ENCODE results near the gene NAP1L4. TPM values are rescaled to one million over a fixed set of nuclear protein-coding genes. Genes with fewer than 3 reads are reported as not detected.
A peak's percentile ranks its signal among the peaks of the same experiment; 100 is the strongest.
"Not testable (repeated sequence)": the region's sequence is repeated elsewhere in the genome, so short reads cannot be mapped to it uniquely, and the experiment has no call there.

Gene NAP1L4
- total RNA-seq, 1 donor from 2014 or later, result 263 TPM

GRCh38 chr11:2908130-2908529, 84.0 kb downstream of the NAP1L4 start:
- Mint-ChIP-seq H3K9me3 (peaks cover 5% of the 10 kb centered on the region), H3K4me3 (no peak overlapping the region), H3K27me3 (no peaks in the 10 kb centered on the region), H3K4me1 (peaks cover 4% of the 10 kb centered on the region), H3K27ac (no peak overlapping the region), H3K36me3 (ENCODE audit: low read depth) (peaks cover 8% of the 10 kb centered on the region)
- no peak for DNase-seq
- intact Hi-C loops (cut with micrococcal nuclease), result no loop called here

- DNase-seq; H3K36me3 Mint-ChIP-seq (ENCODE audit: low read depth); H3K27ac Mint-ChIP-seq; intact Hi-C loops (cut with micrococcal nuclease); H3K27me3 Mint-ChIP-seq; H3K4me3 Mint-ChIP-seq; H3K4me1 Mint-ChIP-seq; H3K9me3 Mint-ChIP-seq: not testable (repeated sequence)
These were observed 86.8 kb downstream of the NAP1L4 start for GRCh38 chr11:2905299-2905698.

- Mint-ChIP-seq H3K9me3 (peaks cover 5% of the 10 kb centered on the region), H3K4me1 (peaks cover 14% of the 10 kb centered on the region), H3K4me3 (peak overlapping the region; percentile 74), H3K27me3 (no peaks in the 10 kb centered on the region), H3K36me3 (ENCODE audit: low read depth) (peaks cover 8% of the 10 kb centered on the region), H3K27ac (no peak overlapping the region)
- no peak for DNase-seq
- intact Hi-C loops (cut with micrococcal nuclease), result loop anchor here (5.0 kb wide), 1 partner anchor 518 kb away; no protein-coding TSS in a partner anchor
These were observed 87.7 kb downstream of the NAP1L4 start for GRCh38 chr11:2904153-2905052.

DNA sequence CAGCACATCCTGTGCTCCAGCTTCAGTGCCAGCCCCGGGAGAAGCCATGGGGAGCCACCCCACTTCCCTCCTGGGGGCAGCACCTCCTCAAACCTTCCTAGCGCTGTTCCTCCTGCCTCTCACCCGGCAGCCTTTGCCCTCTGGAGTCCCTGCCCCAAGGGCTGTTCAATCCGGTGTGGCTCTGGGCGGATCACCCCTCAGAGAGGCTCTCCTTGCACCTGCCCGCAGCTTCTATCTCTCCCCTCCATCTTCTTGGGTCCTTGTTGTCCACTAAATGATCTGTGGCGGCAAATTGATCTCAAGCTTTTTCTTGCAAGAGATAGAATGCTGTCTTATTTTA, 88.5 kb downstream of the NAP1L4 start:
- H3K27ac Mint-ChIP-seq, result peak overlapping the region; percentile 52
- peaks cover 5% of the 10 kb centered on the region for H3K9me3 Mint-ChIP-seq
- intact Hi-C loops (cut with micrococcal nuclease), result loop anchor here (5.0 kb wide), 1 partner anchor 519 kb away; no protein-coding TSS in a partner anchor
- no peak for DNase-seq
- peak overlapping the region; percentile 74 for H3K4me3 Mint-ChIP-seq
- peaks cover 21% of the 10 kb centered on the region for H3K4me1 Mint-ChIP-seq
- no peaks in the 10 kb centered on the region for H3K27me3 Mint-ChIP-seq
- H3K36me3 Mint-ChIP-seq (ENCODE audit: low read depth), result peaks cover 8% of the 10 kb centered on the region

DNA sequence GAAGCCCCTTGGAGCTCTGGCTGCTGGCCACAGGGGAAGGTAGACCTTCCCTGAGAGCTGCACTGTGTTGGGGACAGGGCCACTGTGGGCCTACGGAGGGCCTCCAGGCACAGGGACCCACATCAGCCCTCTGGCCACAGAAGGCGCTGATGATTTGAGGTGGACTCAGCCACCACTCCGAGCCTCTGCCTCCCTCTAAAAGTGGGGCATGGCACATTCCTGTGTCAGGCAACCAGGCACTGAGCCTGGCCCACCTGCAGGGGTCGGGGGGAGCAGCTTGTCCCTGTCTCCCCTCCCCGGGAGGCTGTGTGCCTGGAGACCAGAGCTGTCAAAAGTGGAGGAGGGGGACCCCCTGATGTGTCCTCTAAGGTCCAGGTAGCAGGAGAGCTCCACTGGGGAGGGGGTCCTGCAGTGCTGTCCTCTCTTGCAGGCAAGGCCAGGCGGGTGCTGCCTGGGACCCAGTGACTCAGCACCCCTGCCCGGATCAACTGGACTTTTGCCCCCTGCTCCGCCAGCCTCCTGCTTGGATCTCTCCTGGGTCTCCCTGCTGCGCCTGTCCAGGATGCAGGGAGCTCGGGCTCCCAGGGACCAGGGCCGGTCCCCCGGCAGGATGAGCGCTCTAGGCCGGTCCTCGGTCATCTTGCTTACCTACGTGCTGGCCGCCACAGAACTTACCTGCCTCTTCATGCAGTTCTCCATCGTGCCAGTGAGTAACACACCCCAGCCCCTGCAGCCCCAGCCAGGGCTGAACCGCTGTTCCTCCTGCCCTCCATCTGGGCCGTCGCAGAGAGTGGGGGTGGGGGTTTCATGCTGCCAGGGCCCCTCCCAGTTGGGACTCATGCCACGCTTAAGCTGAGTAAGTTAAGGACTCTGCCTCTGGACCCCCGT, 89.1 kb downstream of the NAP1L4 start:
- Mint-ChIP-seq H3K27me3 (no peaks in the 10 kb centered on the region), H3K36me3 (ENCODE audit: low read depth) (peaks cover 8% of the 10 kb centered on the region), H3K9me3 (peaks cover 5% of the 10 kb centered on the region), H3K4me1 (peaks cover 28% of the 10 kb centered on the region), H3K27ac (peak overlapping the region; percentile 52), H3K4me3 (peak overlapping the region; percentile 80)
- no peak for DNase-seq
- intact Hi-C loops (cut with micrococcal nuclease), result loop anchor here (5.0 kb wide), 1 partner anchor 519 kb away; no protein-coding TSS in a partner anchor

DNA sequence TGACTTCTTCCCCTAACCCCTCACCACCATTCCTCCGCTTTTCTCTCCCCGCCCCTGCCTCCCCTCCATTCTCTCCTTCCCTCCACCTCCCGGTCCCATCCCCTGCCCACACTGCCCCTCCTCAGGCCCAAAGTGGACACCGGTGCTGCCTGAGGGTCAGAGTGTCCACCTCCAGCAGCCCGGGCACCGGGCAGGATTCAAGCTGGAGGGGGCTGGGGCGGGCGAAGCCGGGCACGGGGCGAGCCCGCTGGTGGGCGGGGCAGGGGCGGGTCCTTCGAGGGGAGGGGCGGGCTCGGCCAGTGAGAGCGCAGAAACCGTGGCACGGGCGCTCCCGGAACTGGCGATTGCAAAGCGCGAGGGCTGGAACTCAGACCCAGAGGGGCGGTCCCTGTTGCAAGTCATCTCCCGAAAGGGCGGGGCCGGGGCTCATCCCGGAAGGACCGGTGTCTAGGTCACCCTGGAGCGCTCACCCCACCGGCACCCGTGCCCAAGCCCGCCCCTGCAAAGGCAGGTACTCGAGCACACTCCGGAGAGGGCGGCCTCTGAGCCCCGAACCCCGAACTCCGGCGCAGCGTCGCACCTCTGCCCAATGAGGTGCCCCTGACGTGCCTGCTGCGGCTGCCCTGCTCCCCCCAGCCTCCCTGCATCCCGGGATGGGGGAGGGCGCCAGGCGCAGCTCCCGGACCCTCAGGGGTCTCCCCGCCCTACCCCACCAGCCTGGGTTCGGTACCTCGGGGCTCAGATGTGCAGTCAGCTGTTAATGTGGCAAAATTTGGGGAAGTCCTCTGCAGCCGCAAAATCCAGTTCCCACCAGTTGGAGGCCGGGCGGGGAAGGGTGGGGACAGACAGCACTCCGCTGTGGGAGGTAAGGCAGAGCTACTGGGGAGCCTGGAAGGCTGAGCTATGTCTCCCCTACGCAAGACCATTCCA, 90.0 kb downstream of the NAP1L4 start:
- peak overlapping the region; percentile 72 for H3K27ac Mint-ChIP-seq
- H3K27me3 Mint-ChIP-seq, result no peaks in the 10 kb centered on the region
- intact Hi-C loops (cut with micrococcal nuclease), result loop anchor here (5.0 kb wide), 1 partner anchor 520 kb away; no protein-coding TSS in a partner anchor
- peaks cover 8% of the 10 kb centered on the region for H3K36me3 Mint-ChIP-seq (ENCODE audit: low read depth)
- peaks cover 32% of the 10 kb centered on the region for H3K4me1 Mint-ChIP-seq
- DNase-seq, result peak; percentile 98
- peaks cover 5% of the 10 kb centered on the region for H3K9me3 Mint-ChIP-seq
- peak overlapping the region; percentile 80 for H3K4me3 Mint-ChIP-seq

- intact Hi-C loops (cut with micrococcal nuclease), result loop anchor here (5.0 kb wide), 1 partner anchor 521 kb away; no protein-coding TSS in a partner anchor
- peaks cover 32% of the 10 kb centered on the region for H3K4me1 Mint-ChIP-seq
- H3K36me3 Mint-ChIP-seq (ENCODE audit: low read depth), result peaks cover 8% of the 10 kb centered on the region
- peaks cover 5% of the 10 kb centered on the region for H3K9me3 Mint-ChIP-seq
- H3K4me3 Mint-ChIP-seq, result peak overlapping the region; percentile 80
- peak overlapping the region; percentile 51 for H3K27ac Mint-ChIP-seq
- no peaks in the 10 kb centered on the region for H3K27me3 Mint-ChIP-seq
- no peak for DNase-seq
These were observed 90.8 kb downstream of the NAP1L4 start for GRCh38 chr11:2901196-2901796.

DNA sequence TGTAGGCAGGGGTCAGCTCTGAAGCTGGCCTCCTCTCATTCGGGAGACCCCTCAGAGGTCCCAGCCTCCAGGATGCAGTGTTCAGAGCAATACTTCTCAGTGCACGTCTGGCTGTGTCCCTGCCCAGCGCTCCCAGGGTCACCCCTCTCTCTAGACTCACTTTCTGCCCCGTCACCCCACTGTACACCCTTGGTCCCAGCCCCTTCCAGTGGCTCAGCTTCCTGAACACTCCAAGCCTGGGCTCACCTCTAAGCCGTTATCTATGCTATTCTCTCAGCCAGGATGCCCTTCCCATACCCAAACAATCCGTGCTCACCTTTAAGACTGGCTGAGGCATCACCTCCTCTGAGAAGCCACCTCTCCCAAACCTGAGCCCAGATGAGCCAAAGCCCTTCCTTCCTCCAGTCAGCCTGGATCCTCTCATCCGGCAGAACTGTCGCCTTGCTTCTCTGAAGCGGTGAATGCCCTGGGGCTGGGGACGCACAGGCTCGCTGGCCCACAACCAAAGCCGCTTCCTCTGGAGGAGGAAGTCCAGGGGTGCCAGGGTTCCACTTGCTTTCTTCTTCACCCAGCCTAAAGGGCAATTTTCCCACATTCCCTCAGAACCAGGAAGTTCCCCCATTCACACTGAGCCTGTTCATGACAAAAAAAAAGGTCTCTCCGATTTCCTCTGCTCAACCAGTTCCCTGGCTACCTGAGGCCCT, 92.9 kb downstream of the NAP1L4 start:
- peak overlapping the region; percentile 87 for H3K4me3 Mint-ChIP-seq
- intact Hi-C loops (cut with micrococcal nuclease), result no loop called here
- no peaks in the 10 kb centered on the region for H3K36me3 Mint-ChIP-seq (ENCODE audit: low read depth)

GRCh38 chr11:2898366-2899079, 93.6 kb downstream of the NAP1L4 start:
- Mint-ChIP-seq H3K4me3 (peak overlapping the region; percentile 87), H3K36me3 (ENCODE audit: low read depth) (no peaks in the 10 kb centered on the region), H3K4me1 (peaks cover 28% of the 10 kb centered on the region), H3K27ac (peak overlapping the region; percentile 97), H3K9me3 (no peaks in the 10 kb centered on the region), H3K27me3 (no peaks in the 10 kb centered on the region)
- peak; percentile 88 for DNase-seq
- intact Hi-C loops (cut with micrococcal nuclease), result loop anchor here (1.0 kb wide), 1 partner anchor 31 kb away; the partner anchor contains the start of gene PHLDA2

More for the DNA sequence above, 92.9 kb downstream of the NAP1L4 start:
- H3K27me3 Mint-ChIP-seq, result no peaks in the 10 kb centered on the region
- no peak for DNase-seq
- H3K27ac Mint-ChIP-seq, result peak overlapping the region; percentile 34
- H3K9me3 Mint-ChIP-seq, result no peaks in the 10 kb centered on the region
- peaks cover 32% of the 10 kb centered on the region for H3K4me1 Mint-ChIP-seq

DNA sequence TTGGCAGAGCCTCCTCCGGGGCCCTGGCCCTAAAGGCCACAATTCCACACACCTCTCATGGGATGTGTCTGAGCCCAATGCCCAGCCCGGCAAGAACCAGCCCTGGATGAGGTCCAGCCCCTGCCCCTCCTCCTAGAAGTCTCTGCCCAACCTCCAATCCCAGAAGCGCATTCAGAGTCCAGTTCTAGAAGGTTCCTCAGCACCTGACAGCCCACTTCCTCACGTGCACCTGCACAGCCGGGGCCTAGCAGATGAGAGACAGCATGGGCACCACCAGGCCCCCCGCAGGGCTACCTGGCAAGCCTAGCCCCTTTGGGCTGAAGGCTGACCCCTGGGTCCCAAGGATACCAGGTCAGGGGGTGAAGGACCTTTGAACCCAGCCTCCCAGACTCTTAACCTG, 95.1 kb downstream of the NAP1L4 start:
- H3K4me1 Mint-ChIP-seq, result peaks cover 33% of the 10 kb centered on the region
- no peaks in the 10 kb centered on the region for H3K27me3 Mint-ChIP-seq
- H3K36me3 Mint-ChIP-seq (ENCODE audit: low read depth), result no peaks in the 10 kb centered on the region
- H3K27ac Mint-ChIP-seq, result no peak overlapping the region
- no peaks in the 10 kb centered on the region for H3K9me3 Mint-ChIP-seq
- no peak for DNase-seq
- no peak overlapping the region for H3K4me3 Mint-ChIP-seq
- intact Hi-C loops (cut with micrococcal nuclease), result no loop called here

DNA sequence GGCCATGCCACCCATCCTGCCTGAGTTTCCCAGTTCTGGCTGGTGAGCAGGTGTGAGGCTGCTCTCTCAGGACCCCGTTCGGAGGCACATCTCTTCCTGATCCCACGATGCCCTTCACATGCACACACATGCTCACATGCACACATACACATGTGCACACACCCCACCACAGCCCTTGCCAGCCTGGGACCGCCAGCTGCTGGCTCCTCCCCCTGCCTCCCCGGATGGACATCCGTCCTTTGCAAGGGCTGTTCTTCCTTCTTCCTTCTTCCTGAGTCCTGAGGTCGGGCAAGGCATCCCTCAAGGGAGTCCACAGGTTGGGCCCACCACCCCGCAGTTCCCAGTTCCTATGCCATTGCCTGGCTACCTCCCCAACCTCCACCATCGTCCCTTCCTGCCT, 96.1 kb downstream of the NAP1L4 start:
- Mint-ChIP-seq H3K27ac (no peak overlapping the region), H3K36me3 (ENCODE audit: low read depth) (no peaks in the 10 kb centered on the region), H3K4me3 (no peak overlapping the region)

More for the DNA sequence above, 96.1 kb downstream of the NAP1L4 start:
- no peak for DNase-seq
- Mint-ChIP-seq H3K27me3 (no peaks in the 10 kb centered on the region), H3K4me1 (peaks cover 37% of the 10 kb centered on the region), H3K9me3 (no peaks in the 10 kb centered on the region)
- intact Hi-C loops (cut with micrococcal nuclease), result no loop called here
